Activated B cell treated with CpG ODN at 0.5 μM for 24 hours (primary cell): ENCODE data around the gene ZNF462. TPM values are rescaled to one million over a fixed set of nuclear protein-coding genes. Genes with fewer than 3 reads are reported as not detected.

Experiments
- ATAC-seq: fragments of 200-7000 bp; cut with Tn5 transposase; one replicate; pipeline ENCODE4 v1.10.0; 2021; ENCODE audit warnings: low read depth, mild to moderate bottlenecking, moderate library complexity
- CTCF ChIA-PET: fragments of 350-600 bp; sonication (Branson Sonifier 250); formaldehyde crosslinking; loops from one replicate; lab custom pipeline; 2021; ENCODE audit warnings: antibody characterized with exemption; lab: Charles Lee
- POLR2A ChIA-PET: fragments of 350-600 bp; sonication (Branson Sonifier 250); formaldehyde crosslinking; loops from one replicate; lab custom pipeline; 2021; ENCODE audit warnings: antibody characterized with exemption; lab: Charles Lee
- DNase-seq: peaks from one replicate; pipeline ENCODE4 v3.0.0; 2022
- H3K27ac Mint-ChIP-seq: one replicate; pipeline ENCODE4 v1.8.0; 2020; ENCODE audit warnings: mixed read lengths
- H3K27me3 Mint-ChIP-seq: one replicate; pipeline ENCODE4 v1.8.0; 2021; ENCODE audit warnings: mixed read lengths
- H3K36me3 Mint-ChIP-seq: one replicate; pipeline ENCODE4 v1.8.0; 2021; ENCODE audit warnings: low read depth, mixed read lengths
- H3K4me1 Mint-ChIP-seq: one replicate; pipeline ENCODE4 v1.8.0; 2021; ENCODE audit warnings: mixed read lengths
- H3K4me3 Mint-ChIP-seq: one replicate; pipeline ENCODE4 v1.8.0; 2020; ENCODE audit warnings: mild to moderate bottlenecking, mixed read lengths
- H3K9me3 Mint-ChIP-seq: one replicate; pipeline ENCODE4 v1.8.0; 2020; ENCODE audit warnings: mixed read lengths
- CTCF ChIP-seq: fragments of 200-600 bp; IDR thresholded peaks from one replicate; pipeline ENCODE4 v1.8.0; 2022; ENCODE audit warnings: antibody characterized with exemption, mild to moderate bottlenecking
- intact Hi-C: fragments of 100-400 bp; cut with micrococcal nuclease; formaldehyde crosslinking; loops from one replicate; pipeline ENCODE4 v1.15.1; 2024
- total RNA-seq: library from RNA; stranded (reverse); gene quantifications from 2 replicates; pipeline ENCODE4 v1.2.3, GENCODE V29; 2022

Gene ZNF462
- total RNA-seq, 1 donor from 2014 or later: not detected

DNA sequence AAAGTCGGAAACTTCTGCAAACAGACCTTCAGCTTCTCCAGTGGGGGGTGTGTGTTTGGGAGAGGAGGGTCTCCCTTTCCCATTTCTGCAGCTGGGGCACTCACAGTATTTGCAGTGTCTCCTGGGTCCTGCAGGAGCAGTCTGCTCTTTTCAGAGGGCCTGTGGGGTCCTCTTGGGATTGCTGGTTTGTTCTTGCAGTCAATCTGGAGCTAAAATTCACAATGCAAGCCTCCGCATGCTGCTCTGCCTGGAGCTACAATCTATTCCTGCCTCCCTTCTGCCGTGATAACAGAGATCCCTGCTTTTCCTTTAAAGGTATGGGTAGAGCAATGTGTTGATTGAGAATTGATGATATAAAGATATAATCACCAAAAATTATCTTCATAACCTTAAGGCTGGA lies 43.2 kb downstream of the ZNF462 start:
- Mint-ChIP-seq H3K27me3 (peaks cover 2% of the 10 kb centered on the region), H3K36me3 (no peaks in the 10 kb centered on the region), H3K27ac (no peak overlapping the region), H3K4me3 (no peak overlapping the region), H3K9me3 (peaks cover 28% of the 10 kb centered on the region), H3K4me1 (no peaks in the 10 kb centered on the region)
- ATAC-seq (no peak), DNase-seq (no peak)
- intact Hi-C loops: no loop called here
- ChIA-PET CTCF (no interaction called here), POLR2A (no interaction called here)
- TF ChIP-seq CTCF: no peak

- no peaks in the 10 kb centered on the region for H3K27me3 Mint-ChIP-seq
- H3K4me3 Mint-ChIP-seq: no peak overlapping the region
- H3K9me3 Mint-ChIP-seq: no peaks in the 10 kb centered on the region
- ChIA-PET CTCF (no interaction called here), POLR2A (no interaction called here)
- no peaks in the 10 kb centered on the region for H3K4me1 Mint-ChIP-seq
- TF ChIP-seq CTCF: no peak
- no peak overlapping the region for H3K27ac Mint-ChIP-seq
- DNase-seq: no peak
- ATAC-seq: no peak
- intact Hi-C loops: no loop called here
- H3K36me3 Mint-ChIP-seq: no peaks in the 10 kb centered on the region
Measured at GRCh38 chr9:106911951-106912350, 49.0 kb downstream of the ZNF462 start.

GRCh38 chr9:106913276-106913675 lies 50.3 kb downstream of the ZNF462 start:
- Mint-ChIP-seq H3K4me3 (no peak overlapping the region), H3K4me1 (no peaks in the 10 kb centered on the region), H3K27ac (no peak overlapping the region), H3K9me3 (no peaks in the 10 kb centered on the region), H3K36me3 (no peaks in the 10 kb centered on the region), H3K27me3 (no peaks in the 10 kb centered on the region)
- intact Hi-C loops: no loop called here
- ChIA-PET POLR2A (interaction anchor here (0.6 kb wide), 1 partner anchor 25 kb away, joined by 4 read pairs; no protein-coding TSS in a partner anchor), CTCF (no interaction called here)
- ATAC-seq (no peak), DNase-seq (no peak)
- no peak for TF ChIP-seq CTCF

GRCh38 chr9:106915851-106916250 lies 52.9 kb downstream of the ZNF462 start:
- ATAC-seq: no peak

More at GRCh38 chr9:106915851-106916250, 52.9 kb downstream of the ZNF462 start:
- intact Hi-C loops: no loop called here
- H3K36me3 Mint-ChIP-seq: no peaks in the 10 kb centered on the region
- ChIA-PET CTCF (no interaction called here), POLR2A (no interaction called here)
- DNase-seq: no peak
- no peaks in the 10 kb centered on the region for H3K27me3 Mint-ChIP-seq
- no peaks in the 10 kb centered on the region for H3K9me3 Mint-ChIP-seq
- no peak overlapping the region for H3K27ac Mint-ChIP-seq
- no peaks in the 10 kb centered on the region for H3K4me1 Mint-ChIP-seq
- no peak for TF ChIP-seq CTCF
- H3K4me3 Mint-ChIP-seq: no peak overlapping the region
